K562 (cell line): ENCODE measurements around the gene PRRG4. TPM values are rescaled to one million over a fixed set of nuclear protein-coding genes. Genes with fewer than 3 reads are reported as not detected.

Experiments used
- ATAC-seq: fragments of 200-7000 bp; cut with Tn5 transposase; 3 replicates; pipeline ENCODE4 v1.9.1; 2020; ENCODE audit warnings: moderate library complexity
- BruUV-seq: library from RNA; stranded (reverse); fragments of 400-500 nt; replicated peaks from 2 replicates; lab custom pipeline; 2021; lab: Mats Ljungman, UMichigan
- CTCF ChIA-PET: fragments of 300-600 bp; formaldehyde crosslinking; extraction: SDS; loops from one replicate; lab custom pipeline; 2021; ENCODE audit warnings: low intra/inter-chr PET ratio; lab: Yijun Ruan, JAX
- POLR2A ChIA-PET: fragments of 300-600, 350-650 bp; sonication (Branson Sonifier 250); formaldehyde crosslinking; extraction: SDS; loops from one replicate; lab custom pipeline; 2021; ENCODE audit warnings: antibody characterized with exemption, inconsistent platforms; lab: Yijun Ruan, JAX
- DNase-seq, 4 experiments: peaks; one replicate each; pipeline versions ENCODE4 v3.0.0 to v3.0.0-alpha.2; 2011 to 2018; ENCODE audit warnings: low spot score in 3 of 4, mixed read lengths in 3 of 4; ENCODE audit errors: extremely low read depth in 1 of 4
- FAIRE-seq: peaks from 2 replicates; lab custom pipeline; 2011; peaks lifted over from hg19 to GRCh38; lab: Jason Lieb, UNC
- H2AFZ ChIP-seq: 2 replicates; pipeline ENCODE4 v1.6.0; 2011; ENCODE audit warnings: low read depth, low read length, control low read depth, inconsistent platforms
- H3K27ac ChIP-seq: fragments of 200-600 bp; 3 replicates; pipeline ENCODE4 v1.8.0; 2011; ENCODE audit warnings: low read depth, mild to moderate bottlenecking, control low read depth, inconsistent platforms, low read length, moderate library complexity, mixed read lengths; ENCODE audit errors: extremely low read depth
- H3K27me3 ChIP-seq, 2 experiments: fragments of 300-600 bp in 1 of 2; 2 replicates in 1 of 2; 3 replicates in 1 of 2; pipeline versions ENCODE4 v1.6.0 to v1.8.0; 2011; ENCODE audit warnings: inconsistent platforms in 2 of 2, low read length in 2 of 2, mild to moderate bottlenecking in 1 of 2, mixed read lengths in 1 of 2, moderate library complexity in 1 of 2; ENCODE audit not compliant: control insufficient read depth in 2 of 2, insufficient read depth in 2 of 2
- H3K36me3 ChIP-seq: fragments of 300-600 bp; 3 replicates; pipeline ENCODE4 v1.8.0; 2011; ENCODE audit warnings: mild to moderate bottlenecking, low read length, inconsistent platforms; ENCODE audit not compliant: control insufficient read depth, insufficient read depth
- H3K4me1 ChIP-seq, 2 experiments: fragments of 200-600 bp in 1 of 2; replicated peaks in 1 of 2; 2 replicates in 1 of 2; 3 replicates in 1 of 2; pipeline versions ENCODE4 v1.5.1 to v1.8.0; 2011; ENCODE audit warnings: inconsistent platforms in 2 of 2, low read length in 2 of 2, mild to moderate bottlenecking in 1 of 2, mixed read lengths in 1 of 2, moderate library complexity in 1 of 2; ENCODE audit not compliant: control insufficient read depth in 2 of 2, insufficient read depth in 2 of 2
- H3K4me2 ChIP-seq: 2 replicates; pipeline ENCODE4 v1.6.1; 2011; ENCODE audit warnings: low read length, control low read depth, inconsistent platforms, mixed read lengths; ENCODE audit not compliant: insufficient read depth
- H3K4me3 ChIP-seq: fragments of 200-600 bp; sonication (generic), shearing (Covaris generic); 2 replicates; pipeline ENCODE4 v1.5.1; 2016; ENCODE audit warnings: control low read depth, inconsistent platforms
- H3K79me2 ChIP-seq: fragments of 200-600 bp; 3 replicates; pipeline ENCODE4 v1.8.0; 2011; ENCODE audit warnings: low read length, inconsistent platforms; ENCODE audit not compliant: control insufficient read depth, insufficient read depth
- H3K9ac ChIP-seq, 2 experiments: 2 replicates each; pipeline versions ENCODE4 v1.6.0 to v1.6.1; 2011; ENCODE audit warnings: low read depth in 2 of 2, low read length in 2 of 2, control low read depth in 1 of 2, inconsistent platforms in 1 of 2, mild to moderate bottlenecking in 1 of 2, mixed read lengths in 1 of 2; ENCODE audit not compliant: insufficient read depth in 1 of 2
- H3K9me1 ChIP-seq: one replicate; pipeline ENCODE4 v1.6.0; 2011; ENCODE audit warnings: inconsistent platforms, mild to moderate bottlenecking, low read length, moderate library complexity; ENCODE audit not compliant: control insufficient read depth, insufficient read depth
- H3K9me3 ChIP-seq: replicated peaks from 2 replicates; pipeline ENCODE4 v1.5.1; 2011; ENCODE audit warnings: low read depth, low read length, inconsistent platforms; ENCODE audit not compliant: control insufficient read depth, insufficient read depth
- H4K20me1 ChIP-seq: replicated peaks from 2 replicates; pipeline ENCODE4 v1.6.1; 2011; ENCODE audit warnings: low read length, inconsistent platforms, mixed read lengths; ENCODE audit not compliant: control insufficient read depth, insufficient read depth
- E4F1 ChIP-seq: fragments of 250-450 bp; sonication (Bioruptor Pico); IDR thresholded peaks from 2 replicates; pipeline ENCODE4 v1.5.0; 2021; ENCODE audit warnings: mild to moderate bottlenecking, borderline replicate concordance
- GABPA ChIP-seq: fragments of 200-800 bp; sonication (Bioruptor generic); conservative IDR thresholded peaks from 2 replicates; pipeline ENCODE4 v1.6.1; 2016; ENCODE audit warnings: low read depth, missing genetic modification characterization, missing compliant biosample characterization
- HDAC8 ChIP-seq: fragments of 450-650 bp; IDR thresholded peaks from 2 replicates; pipeline ENCODE4 v1.6.1; 2016; ENCODE audit warnings: mild to moderate bottlenecking, missing genetic modification characterization, moderate library complexity, missing compliant biosample characterization
- HMG20B ChIP-seq: fragments of 250-450 bp; sonication (Bioruptor Pico); IDR thresholded peaks from 2 replicates; pipeline ENCODE4 v1.5.0; 2021; ENCODE audit warnings: mild to moderate bottlenecking
- MEIS2 ChIP-seq: fragments of 450-650 bp; IDR thresholded peaks from 2 replicates; pipeline ENCODE4 v1.6.1; 2014; ENCODE audit warnings: mild to moderate bottlenecking; ENCODE audit not compliant: partially characterized antibody
- PRMT5 ChIP-seq: sonication (generic); formaldehyde crosslinking; IDR thresholded peaks from 2 replicates; pipeline ENCODE4 v1.5.0; 2020; ENCODE audit warnings: missing genetic modification reagents
- RUNX1 ChIP-seq: sonication (generic); IDR thresholded peaks from 2 replicates; pipeline ENCODE4 v1.6.1; 2016; ENCODE audit warnings: antibody characterized with exemption, low read depth
- SIN3A ChIP-seq, 2 experiments: fragments of 150-350 bp in 1 of 2; IDR thresholded peaks; 2 replicates each; pipeline ENCODE4 v1.6.1; 2011 to 2016; ENCODE audit warnings: borderline replicate concordance in 2 of 2, low read depth in 2 of 2, low read length in 2 of 2, mild to moderate bottlenecking in 2 of 2, moderate library complexity in 2 of 2; ENCODE audit not compliant: control insufficient read depth in 1 of 2
- TCF3 ChIP-seq: sonication (generic); formaldehyde crosslinking; IDR thresholded peaks from 2 replicates; pipeline ENCODE4 v1.4.0; 2020; ENCODE audit warnings: mild to moderate bottlenecking, missing genetic modification reagents
- USF2 ChIP-seq: sonication (generic); formaldehyde crosslinking; IDR thresholded peaks from 2 replicates; pipeline ENCODE4 v1.5.0; 2020; ENCODE audit warnings: missing genetic modification reagents
- ZNF239 ChIP-seq: fragments of 250-450 bp; sonication (Bioruptor Pico); IDR thresholded peaks from 2 replicates; pipeline ENCODE4 v1.4.0; 2020; ENCODE audit warnings: mild to moderate bottlenecking
- ZNF780A ChIP-seq: fragments of 250-450 bp; sonication (Bioruptor Pico); IDR thresholded peaks from 2 replicates; pipeline ENCODE4 v1.5.0; 2021; ENCODE audit warnings: mild to moderate bottlenecking
- ZNF785 ChIP-seq: fragments of 250-450 bp; sonication (Bioruptor Pico); IDR thresholded peaks from 2 replicates; pipeline ENCODE4 v1.4.0; 2020; ENCODE audit warnings: mild to moderate bottlenecking
- WGBS: fragments of 100-300 bp; shearing (Covaris generic); methylation state at CpG from one replicate; pipeline ENCODE4 v1.1.6; 2016; ENCODE audit warnings: low coverage, mixed read lengths; ENCODE audit not compliant: insufficient coverage; ENCODE audit errors: missing lambda C conversion rate; 5-methylcytosine and 5-hydroxymethylcytosine counted together
- in situ Hi-C: fragments of 300-500 bp; cut with MboI; formaldehyde crosslinking; loops from 4 replicates; pipeline ENCODE4 v1.15.0; 2018; ENCODE audit warnings: inconsistent platforms, mixed read lengths
- intact Hi-C: fragments of 100-400 bp; cut with micrococcal nuclease; formaldehyde crosslinking; loops from 2 replicates; pipeline ENCODE4 v1.14.2; 2022
- polyA plus RNA-seq, 8 experiments: library from polyadenylated mRNA; depleted of rRNA in 4 of 8; stranded (reverse) in 5 of 8; unstranded in 3 of 8; fragments of >200 nt; fragmentation: Nextera tagmentation in 2 of 8; fragmentation: Illumina TruSeq in 1 of 8; extraction: Ambion mirVana in 2 of 8; extraction: Trizol in 1 of 8; gene quantifications; 2 replicates each; pipeline versions ENCODE4 v1.2.1 to v1.2.3, GENCODE V29; 2011 to 2014; ENCODE audit warnings: inconsistent platforms in 1 of 8, missing spikeins in 1 of 8
- total RNA-seq, 7 experiments: library from RNA; depleted of rRNA in 6 of 7; stranded (reverse); fragments of >200 nt in 6 of 7; fragmentation: Illumina TruSeq in 2 of 7; extraction: Trizol in 2 of 7; gene quantifications; 2 replicates each; pipeline versions ENCODE4 v1.2.1 to v1.2.3, GENCODE V29; 2011 to 2021; ENCODE audit warnings: low replicate concordance in 1 of 7

Gene PRRG4
- total and polyA plus RNA-seq, 9 of the 15 experiments (the other 6 are each of a cell fraction or from before 2014, with no cell fraction given) = not detected

DNA sequence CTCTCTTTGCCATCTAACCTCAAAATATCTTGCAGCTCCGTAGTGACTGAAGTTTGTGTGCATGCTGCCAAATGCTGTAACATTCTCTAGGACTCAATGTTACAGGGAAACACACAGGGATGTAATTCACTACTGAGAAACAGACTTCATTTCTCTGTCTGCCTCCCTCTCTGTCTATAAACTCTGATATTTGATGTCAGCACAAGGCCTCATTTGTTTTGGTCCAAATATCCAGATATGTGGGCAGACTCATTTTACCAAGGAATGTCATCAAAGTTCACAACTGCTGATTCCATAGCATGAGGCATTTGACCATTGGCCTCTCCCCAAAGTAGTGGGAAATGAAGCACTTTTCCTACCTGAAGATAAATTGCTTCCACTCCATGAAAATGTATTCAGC lies 2.5 kb upstream of the PRRG4 start:
- Histone ChIP-seq H3K79me2 (no peaks in the 10 kb centered on the region), H3K27ac (no peak overlapping the region), H3K9ac (no peak overlapping the region), H4K20me1 (no peaks in the 10 kb centered on the region), H3K4me1 (peaks cover 0 to 9% of the 10 kb centered on the region in 2 experiments; a peak in 2 of 5 replicates), H3K36me3 (no peaks in the 10 kb centered on the region), H3K9me1 (no peaks in the 10 kb centered on the region), H3K4me3 (no peak overlapping the region), H3K27me3 (peaks cover 14 to 30% of the 10 kb centered on the region in 2 experiments), H3K9me3 (no peaks in the 10 kb centered on the region), H3K4me2 (no peak overlapping the region), H2AFZ (no peak overlapping the region)
- FAIRE-seq (peak; percentile 55), DNase-seq (no peak), ATAC-seq (no peak)
- intact Hi-C loops = no loop called here
- in situ Hi-C loops = no loop called here
- TF ChIP-seq ZNF780A = no peak
- WGBS = 8% methylated on average over 1 of the region's 1 CpG
- BruUV-seq = no TSS peak
- CTCF ChIA-PET = no interaction called here
- POLR2A ChIA-PET = interaction anchor here (1.3 kb wide), 1 partner anchor 22 kb away, joined by 3 read pairs; no protein-coding TSS in a partner anchor

- Histone ChIP-seq H3K79me2 (no peaks in the 10 kb centered on the region), H3K4me3 (no peak overlapping the region), H3K9me1 (no peaks in the 10 kb centered on the region), H3K4me1 (peaks cover 0 to 9% of the 10 kb centered on the region in 2 experiments; a peak in 2 of 5 replicates), H3K27me3 (peaks cover 17 to 30% of the 10 kb centered on the region in 2 experiments), H3K27ac (no peak overlapping the region), H3K36me3 (no peaks in the 10 kb centered on the region), H2AFZ (no peak overlapping the region), H3K4me2 (0 out of 2 replicates have a peak overlapping the region, but pooled peaks have one; percentile 18), H3K9ac (no peak overlapping the region; a peak in 1 of 4 replicates), H4K20me1 (no peaks in the 10 kb centered on the region), H3K9me3 (no peaks in the 10 kb centered on the region)
- CTCF ChIA-PET = no interaction called here
- no peak for DNase-seq
- WGBS = 15% methylated on average over 12 of the region's 12 CpGs
- no peak for ATAC-seq
- no peak for FAIRE-seq
- intact Hi-C loops (no loop called here), in situ Hi-C loops (no loop called here)
- POLR2A ChIA-PET = interaction anchor here (0.8 kb wide), 1 partner anchor 24 kb away, joined by 3 read pairs; no protein-coding TSS in a partner anchor
- no TSS peak for BruUV-seq
- TF ChIP-seq TCF3 (no peak), HDAC8 (tag) (no peak), ZNF239 (CRISPR knock-in tag) (no peak), USF2 (CRISPR knock-in tag) (no peak), PRMT5 (no peak), SIN3A (IDR thresholded peaks at IDR 0.05; ENCODE audit: borderline replicate concordance in 2 of 2, control insufficient read depth in 1 of 2, low read depth in 2 of 2, low read length in 2 of 2) (no peak), ZNF785 (CRISPR knock-in tag) (no peak), GABPA (tag) (no peak), HMG20B (CRISPR knock-in tag) (no peak), E4F1 (CRISPR knock-in tag) (no peak), MEIS2 (no peak), RUNX1 (no peak)
These were observed 509 bp upstream of the PRRG4 start for GRCh38 chr11:32829157-32829679.
